GM19351 (cell line): ENCODE results near the gene DOK5.

ENCODE experiments used
- ATAC-seq: cut with Tn5 transposase; IDR thresholded peaks from one replicate; pipeline ENCODE4 v1.9.1; 2021; ENCODE audit warnings: mild to moderate bottlenecking, moderate library complexity; ENCODE audit not compliant: unreplicated experiment

DOK5 gene

DNA sequence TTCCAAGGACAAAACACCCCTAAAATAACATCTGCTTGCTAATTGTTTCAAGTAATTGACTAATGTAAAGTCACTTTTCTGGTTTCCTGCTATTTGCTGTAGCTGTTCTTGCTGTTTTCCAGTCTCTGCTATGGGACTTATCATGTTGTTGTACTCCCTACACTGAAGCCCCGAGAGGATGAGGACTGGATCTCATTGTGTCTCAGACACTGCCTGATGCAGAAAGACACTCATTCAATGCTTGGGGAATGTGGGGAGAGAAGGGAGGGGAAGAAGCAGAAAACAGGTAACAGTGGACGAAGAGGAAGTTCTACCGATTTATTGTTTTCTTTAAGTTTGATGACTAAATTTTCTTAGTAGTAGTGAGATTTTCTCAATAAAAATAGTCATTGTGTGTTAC, 79.8 kb downstream of the DOK5 start:
- ATAC-seq, result no peak

DNA sequence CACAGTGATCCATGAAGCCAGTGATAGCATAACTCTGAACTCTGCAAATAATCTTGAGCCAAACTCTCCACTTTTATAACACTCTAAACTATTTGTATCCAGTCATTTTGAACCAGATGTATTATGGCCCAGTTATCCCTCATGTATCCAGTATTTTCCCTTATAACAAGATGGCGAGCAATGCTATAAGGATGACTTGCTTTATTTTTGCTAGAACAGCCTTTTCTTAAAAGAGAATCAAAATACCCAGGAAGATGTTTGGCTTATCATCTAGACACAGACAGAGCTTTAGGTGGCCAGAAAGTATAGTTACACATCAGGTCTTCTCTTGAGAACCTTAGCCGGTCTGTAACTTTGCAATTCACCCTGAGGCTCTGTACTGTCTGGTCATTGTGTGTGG, 81.0 kb downstream of the DOK5 start:
- no peak for ATAC-seq

DNA sequence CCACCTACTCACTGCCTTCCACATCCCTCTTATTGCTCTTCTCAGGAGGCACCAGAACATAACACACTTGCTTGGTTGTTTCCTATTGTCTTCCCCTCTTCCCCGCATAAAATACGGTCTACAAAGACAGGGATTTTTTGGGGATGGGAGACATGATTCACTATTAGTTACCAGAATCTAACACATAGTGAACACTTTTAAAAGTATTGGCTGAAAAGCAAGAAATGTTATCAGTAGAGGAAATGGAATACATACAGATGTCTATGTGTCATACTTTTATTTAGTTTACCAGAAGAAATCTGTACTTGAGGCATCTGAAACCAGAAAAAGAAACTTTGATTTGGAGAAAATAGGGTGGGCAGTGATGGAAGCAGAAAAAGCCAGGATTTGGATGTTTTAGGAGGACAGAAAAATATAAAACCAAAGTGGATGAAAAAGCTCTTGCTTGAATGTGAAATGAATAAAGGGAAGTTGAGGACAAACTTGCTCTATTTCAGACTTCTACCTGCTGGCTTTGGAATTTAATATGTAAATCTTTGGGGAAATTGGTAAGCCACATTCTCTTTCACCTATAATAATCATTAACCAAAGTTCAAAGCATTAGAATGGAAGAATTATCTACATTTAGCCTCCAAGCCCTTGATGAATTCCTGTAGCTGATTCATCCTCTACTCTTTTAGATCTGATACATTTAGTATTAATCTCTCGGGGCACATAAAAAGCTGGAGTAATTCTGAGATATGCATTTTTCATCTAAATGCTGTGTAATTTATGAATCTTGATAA, 82.6 kb downstream of the DOK5 start:
- no peak for ATAC-seq

DNA sequence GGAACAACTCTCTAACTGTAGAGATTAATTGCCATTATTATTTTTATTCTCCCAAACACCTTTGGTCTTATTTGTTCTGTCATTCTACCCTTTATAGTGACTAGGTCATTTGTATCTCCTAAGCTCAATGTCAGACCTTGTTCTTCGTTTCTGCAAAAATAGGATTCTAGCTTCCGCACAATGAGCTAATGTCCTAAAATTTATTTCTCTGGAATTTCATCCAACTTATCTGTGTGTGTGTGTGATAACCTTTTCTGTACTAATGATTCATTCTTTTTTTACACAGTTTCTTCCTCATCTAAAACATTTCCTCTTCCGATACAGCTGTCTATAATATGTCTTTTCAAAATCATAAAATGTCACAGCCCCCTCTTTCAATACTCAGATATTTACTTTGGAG, 84.5 kb downstream of the DOK5 start:
- no peak for ATAC-seq

DNA sequence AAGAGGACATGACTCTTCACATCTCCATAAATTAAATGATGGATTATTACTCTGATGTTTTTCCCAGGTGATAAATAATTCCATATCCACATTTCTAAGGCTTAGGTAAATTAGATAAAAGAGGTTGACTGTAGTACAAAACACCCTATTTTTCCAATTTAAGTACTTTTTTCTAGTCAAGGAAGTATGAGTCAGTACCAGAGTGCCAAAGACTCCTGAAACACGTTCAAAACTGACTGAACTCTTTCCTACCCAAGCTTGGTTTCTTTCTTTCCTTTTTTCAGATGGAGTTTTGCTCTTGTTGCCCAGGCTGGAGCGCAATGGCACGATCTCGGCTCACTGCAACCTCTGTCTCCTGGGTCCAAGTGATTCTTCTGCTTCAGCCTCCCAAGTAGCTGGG, 85.0 kb downstream of the DOK5 start:
- no peak for ATAC-seq

DNA sequence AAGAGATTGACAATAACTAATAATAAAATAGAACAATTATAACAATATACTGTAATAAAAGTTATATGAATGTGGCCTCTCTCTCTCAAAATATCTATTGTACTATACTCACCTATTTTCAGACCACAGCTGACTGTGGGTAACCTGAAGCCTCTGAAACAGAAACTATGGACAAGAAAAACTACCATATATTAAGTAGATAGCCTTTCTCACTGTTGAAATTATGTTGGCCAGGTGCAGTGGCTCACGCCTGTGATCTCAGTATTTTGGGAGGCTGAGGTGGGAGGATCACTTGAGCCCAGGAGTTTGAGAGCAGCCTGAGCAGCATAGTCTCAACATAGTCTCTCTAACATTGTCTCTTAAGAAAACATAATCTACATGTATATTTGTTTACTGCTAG, 89.9 kb downstream of the DOK5 start:
- ATAC-seq, result no peak

DNA sequence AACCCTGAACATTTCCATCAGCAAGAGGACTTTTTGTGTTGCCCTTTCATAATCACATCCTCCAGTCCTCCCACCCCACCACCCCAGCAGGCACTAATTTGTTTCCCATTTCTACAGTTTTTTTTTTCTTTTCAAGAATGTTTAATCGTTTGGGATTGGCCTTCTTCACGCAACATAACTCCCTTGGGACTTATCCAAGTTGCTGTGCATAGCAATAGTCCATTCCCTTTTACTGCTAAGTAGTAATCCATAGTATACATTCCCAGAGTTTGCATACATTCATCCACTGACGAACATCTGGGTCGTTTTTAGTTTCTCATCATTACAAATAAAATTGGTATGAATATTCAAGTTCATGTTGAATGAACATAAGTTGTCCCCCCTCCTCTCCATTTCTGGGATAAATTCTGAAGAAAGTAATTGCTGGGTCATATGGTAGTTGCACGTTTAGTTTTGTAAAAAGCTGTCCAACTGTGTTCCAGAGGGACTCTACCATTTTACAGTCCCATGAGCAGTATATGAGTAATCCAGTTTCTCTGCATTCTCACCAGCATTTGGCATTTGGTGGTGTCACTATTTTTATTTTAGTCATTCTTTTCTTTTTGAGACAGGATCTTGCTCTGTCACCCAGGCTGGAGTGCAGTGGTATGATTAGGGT, 90.8 kb downstream of the DOK5 start:
- no peak for ATAC-seq

DNA sequence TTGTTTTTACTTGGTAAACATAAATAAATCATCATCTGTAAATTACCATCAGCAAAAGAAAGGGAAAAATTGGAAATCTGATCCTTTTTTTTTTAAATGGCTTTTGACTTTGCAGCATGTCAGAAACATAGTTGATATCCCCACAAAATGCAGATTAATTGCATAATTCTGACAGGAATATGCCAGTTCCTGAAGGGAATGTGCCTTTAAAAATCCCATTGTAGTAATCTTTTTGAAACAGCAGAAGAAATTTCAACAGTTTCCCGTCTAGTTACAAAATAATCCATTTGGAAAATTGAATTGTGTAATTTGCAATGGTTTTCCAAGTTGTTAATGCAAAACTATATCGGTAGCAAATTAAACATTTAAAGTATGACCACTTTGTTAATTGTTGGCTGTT, 95.2 kb downstream of the DOK5 start:
- no peak for ATAC-seq

DNA sequence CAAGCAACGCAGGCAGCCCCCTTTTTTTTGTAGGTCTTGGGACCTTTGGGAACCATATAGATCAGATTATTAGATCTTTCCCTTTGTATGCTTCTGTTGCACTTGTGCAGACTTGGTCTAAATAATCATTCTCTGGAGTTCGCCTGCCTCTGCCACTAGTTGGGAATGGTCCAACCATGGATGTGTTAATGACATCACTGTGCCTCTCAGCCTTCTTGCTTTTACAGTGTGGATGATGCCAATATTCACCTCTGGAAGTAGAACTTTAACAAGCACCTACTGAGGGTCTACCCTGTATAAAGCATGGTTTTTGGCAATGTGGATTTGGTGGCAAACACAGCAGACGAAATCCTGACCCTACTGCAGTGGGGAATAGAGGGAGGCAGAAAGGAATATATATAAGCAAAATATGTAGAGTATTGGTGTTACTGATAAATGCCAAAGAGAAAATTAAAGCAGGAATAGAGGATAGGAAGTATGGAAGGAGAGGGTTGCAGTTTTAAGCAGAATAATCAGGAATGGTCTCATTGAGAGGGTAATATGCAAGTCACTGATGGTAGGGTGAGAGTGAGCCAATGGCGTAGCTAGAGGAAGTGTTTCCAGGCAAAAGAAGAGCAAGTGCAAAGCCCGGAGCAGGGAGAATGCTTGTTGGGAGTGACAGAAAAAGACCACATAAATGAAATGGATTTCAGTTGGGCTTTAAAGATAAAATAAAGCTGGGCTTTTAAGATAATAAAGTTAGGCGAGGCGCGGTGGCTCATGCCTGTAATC, 97.5 kb downstream of the DOK5 start:
- no peak for ATAC-seq

DNA sequence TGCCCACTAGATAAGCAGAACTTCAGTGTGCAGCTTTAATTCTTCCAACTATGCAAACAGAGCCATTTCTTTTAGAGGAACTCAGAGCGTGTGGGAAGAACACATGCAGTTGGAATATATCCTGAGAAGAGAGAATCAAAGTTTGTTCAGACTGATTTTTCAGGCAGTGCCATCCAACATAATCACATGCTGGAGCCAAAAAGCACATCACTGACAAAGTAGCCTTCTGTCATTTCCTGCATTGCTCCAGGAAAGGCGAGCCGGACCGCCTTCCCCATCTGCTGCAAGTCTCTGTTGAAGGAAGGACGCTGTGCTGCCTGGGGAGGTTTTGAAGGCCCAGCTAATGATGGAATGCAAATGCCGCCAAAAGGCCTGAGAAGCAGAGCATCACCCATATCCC, 98.4 kb downstream of the DOK5 start:
- no peak for ATAC-seq

DNA sequence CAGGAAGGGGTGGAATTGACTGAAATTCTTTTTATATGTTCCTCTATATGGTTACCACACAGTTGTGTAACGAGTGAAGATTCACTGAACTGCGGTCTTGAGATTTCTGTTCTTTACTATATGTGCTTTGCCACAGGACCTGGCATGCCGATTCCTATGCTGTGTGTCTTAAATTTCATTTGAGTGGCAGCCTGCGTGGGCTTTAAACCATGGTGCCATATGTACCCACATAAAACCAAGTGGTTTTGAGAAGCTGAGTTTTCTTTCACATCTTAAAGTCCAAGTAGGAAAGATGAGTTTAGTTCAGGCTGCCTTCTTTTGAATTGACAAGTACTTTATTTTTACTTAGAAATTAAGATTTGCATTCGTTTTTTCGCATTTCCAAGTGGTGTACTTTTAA, 101.1 kb downstream of the DOK5 start:
- no peak for ATAC-seq

DNA sequence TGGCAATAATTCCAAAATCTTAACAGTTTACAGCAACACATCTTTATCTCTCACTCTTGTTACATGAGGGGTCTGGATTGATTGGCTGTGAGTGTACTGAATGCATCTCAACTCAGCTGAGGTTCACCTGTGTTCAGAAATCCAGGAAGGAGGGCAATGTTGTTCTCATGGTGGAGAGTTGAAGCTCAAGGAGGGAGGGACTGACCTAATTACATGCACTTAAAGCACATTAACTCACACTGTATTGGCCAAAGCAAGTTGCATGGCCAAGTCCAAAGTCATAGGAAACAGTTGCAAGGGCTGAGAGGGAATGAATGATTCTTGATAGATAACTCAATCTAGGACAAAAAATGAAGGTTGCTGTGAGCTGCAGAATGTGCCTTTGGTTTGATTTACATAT, 102.2 kb downstream of the DOK5 start:
- ATAC-seq, result no peak

DNA sequence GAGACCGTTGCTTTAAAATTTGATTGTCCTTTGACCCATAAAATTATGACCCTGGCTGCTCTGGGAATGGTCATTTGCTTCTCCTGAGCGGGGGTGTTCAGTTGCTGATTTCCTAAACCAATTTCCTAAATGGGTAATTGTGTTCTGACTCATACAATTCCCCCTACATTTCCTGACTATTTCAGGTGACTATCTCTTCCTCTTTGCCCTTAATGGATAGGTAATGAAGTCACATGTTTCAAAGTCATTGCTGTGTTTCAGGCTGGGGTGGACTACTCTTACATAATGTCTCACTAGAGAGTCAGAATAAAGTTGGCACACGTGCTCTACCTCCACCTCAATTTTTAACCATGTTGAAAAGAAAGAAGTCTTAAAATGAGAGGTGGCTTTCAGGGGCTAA, 109.8 kb downstream of the DOK5 start:
- ATAC-seq, result no peak

DNA sequence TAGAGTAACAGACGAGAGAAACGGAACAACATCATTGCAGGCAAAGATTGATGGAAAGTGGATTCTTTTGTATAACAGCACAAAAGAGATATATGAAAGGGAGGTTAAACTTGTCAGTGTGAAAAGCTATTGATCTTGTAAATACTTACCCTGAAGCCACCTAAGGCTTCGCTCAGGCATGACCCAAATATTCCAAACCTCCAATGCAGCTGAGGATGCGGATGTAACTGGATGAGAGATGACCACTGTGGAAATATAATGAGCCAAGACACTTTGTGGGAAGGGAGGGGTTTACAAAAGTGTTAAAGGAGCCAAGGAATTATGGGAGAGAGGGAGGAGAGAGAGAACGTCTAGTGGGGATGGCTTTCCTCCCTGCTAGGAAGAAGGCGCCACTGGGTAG, 112.0 kb downstream of the DOK5 start:
- ATAC-seq, result no peak

DNA sequence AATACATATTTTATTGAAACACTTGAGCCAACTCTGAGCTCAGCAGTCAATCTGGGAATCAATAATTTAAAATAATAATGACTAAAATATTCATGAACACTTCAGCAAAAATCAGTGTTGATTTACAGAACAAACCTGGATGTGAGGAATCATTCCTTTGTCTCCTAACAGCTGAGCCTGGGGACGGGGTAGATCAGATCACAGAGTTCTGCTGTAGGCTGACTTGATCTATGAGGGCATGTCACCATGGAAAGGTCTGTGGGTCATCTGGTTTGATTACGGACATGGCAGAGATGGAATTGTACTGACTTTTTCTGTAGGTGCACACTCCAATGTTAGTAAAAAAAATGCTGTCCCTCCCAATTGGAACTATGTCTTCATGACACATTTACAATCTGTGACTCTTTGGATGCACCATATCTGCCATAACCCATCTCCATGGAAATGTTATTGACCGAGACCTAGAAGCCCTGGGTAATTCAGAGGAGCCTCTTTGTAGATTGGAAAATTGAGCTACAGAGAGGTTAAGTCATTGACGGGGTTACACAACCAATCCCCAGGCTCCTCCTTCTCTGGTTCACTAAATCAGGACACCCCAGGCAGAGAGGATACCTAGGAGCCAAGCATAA, 114.1 kb downstream of the DOK5 start:
- ATAC-seq, result no peak

DNA sequence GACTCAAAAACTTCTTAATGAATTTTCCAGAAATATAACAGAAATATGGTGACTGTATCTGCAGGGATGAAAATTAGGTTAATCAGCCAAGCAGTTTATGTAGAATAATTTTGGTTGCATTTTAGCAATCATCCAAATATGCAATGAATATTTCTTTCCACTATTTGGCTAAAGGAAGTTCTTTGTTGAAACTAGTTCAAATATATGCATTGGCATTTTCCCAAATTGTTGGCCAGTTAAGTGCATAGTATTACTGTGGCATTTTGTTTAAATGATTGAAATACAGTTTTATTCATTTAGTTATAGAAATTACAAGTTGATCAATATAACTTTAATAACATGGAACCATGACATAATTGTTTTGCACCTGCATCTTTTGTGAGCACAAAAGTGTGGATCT, 115.5 kb downstream of the DOK5 start:
- ATAC-seq, result no peak

DNA sequence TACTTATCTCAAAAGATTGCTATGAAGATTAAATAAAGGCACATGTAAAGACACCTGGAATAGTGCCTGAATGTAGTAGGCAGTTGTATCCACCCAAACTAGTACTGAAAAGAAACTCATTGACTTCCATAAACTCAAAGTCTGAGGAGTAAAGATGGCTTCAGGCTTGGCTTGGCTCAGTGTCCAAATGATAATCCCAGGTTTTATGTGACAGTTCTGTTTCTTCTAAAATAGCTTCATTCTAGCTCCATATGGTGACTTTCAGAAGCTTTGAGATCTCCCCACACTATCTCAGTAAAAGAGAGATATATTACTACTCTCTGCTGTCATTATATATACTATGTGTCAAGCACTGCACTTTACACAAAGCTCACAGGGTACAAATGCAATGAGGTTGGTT, 121.3 kb downstream of the DOK5 start:
- no peak for ATAC-seq

DNA sequence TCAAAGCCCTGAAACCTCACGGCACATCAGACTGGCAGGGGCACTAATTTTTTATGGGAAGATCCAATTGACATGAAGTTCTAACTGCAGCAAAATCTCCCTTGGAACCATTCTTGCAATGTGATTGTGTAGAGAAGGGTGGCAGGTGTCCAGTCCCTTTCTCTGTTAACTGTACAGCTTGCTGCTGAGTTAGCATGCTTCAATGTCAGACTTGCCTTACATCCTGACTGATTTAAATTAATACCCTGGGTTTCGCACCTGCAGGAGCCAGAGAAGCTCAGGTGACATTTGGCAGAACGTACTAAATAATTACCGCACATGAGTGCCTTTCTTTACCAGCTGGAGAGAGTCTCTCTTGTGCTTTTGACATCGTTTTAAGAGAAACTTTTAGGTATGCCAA, 123.0 kb downstream of the DOK5 start:
- no peak for ATAC-seq

DNA sequence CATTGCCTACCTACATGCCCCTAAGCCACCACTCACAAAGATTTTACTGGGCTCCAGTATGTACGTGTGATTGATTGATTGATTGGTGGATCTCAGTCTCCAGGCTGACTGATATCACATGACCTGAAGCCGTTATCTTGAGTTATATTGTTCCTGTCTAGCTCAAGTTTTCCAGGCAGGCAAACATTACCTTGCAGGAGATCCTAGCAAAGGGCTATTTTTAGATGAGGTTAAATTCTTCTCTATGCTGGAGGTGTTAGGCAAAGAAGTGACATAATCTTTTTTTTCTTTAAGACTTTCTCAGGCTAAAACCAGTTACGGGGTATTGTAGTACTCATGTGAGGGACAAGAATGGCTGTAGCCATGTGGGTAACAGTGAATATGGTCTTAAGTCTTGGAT, 125.2 kb downstream of the DOK5 start:
- ATAC-seq, result no peak

DNA sequence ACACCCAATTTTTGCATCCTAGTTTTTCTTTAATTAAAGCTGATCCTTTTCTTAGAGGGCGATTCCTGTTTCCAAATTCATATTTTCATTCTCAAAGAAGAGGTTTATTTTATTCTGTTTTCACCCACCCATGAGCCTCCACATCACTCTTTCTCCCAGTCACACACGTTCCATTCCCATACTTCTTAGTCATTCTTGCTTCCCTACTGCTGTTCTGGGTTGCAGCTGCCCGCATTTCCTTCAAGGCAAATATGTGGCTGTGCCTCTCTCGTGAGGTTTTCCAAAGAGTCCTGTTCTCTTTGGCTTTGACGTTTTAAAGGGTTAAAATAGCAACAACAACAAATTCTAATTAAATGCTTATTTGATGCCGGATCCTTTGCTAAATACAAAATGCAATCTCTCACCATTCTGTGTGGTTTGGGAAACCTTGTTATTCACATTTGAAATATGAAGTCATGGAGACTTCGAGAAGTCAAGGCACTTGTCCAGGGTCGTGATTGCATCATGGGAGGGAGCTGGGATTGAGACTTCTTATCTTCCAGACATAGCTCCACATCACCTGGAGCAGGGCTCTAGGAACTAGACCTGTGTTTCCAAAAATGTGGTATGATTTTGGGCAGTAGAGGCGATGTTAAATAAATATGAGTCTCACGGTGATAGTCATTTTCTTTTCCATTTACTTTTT, 126.6 kb downstream of the DOK5 start:
- ATAC-seq, result no peak

DNA sequence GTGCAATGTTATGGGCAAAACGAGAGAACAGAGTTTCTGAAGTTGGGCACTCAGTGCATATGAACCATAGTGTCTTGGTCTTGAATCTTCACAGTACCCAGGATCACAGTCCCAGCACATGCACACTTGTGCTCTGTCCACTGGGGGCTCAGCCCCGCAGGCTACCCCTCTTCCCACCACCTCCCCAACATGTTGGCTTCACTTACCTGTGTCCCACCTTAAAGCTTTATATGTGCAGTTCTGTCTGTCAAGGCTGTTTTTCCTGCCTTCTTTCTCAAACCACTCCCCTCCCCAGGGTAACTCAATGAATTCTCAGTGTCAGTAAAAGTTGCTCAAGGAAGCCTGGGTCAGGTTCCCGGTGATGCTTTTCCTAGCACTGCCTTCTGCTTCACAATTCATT, 129.9 kb downstream of the DOK5 start:
- no peak for ATAC-seq
